ENCODE measurements around the gene MCM3. TPM values are rescaled to one million over a fixed set of nuclear protein-coding genes. Genes with fewer than 3 reads are reported as not detected.

MCM3 gene
- polyA plus RNA-seq, 1 donor from 2014 or later: 8.6 TPM

GRCh38 chr6:52253494-52253893, 31.0 kb downstream of the MCM3 start:
- H3K27me3 ChIP-seq (ENCODE audit: insufficient read depth, low read depth, low read length): no peaks in the 10 kb centered on the region
- H3K9me2 ChIP-seq (ENCODE audit: insufficient read depth, low read length): no peaks in the 10 kb centered on the region
- H2AFZ ChIP-seq (ENCODE audit: low read depth, low read length): no peak overlapping the region
- H3K79me2 ChIP-seq (replicated peaks; ENCODE audit: insufficient read depth, low read length): no peaks in the 10 kb centered on the region
- H3K36me3 ChIP-seq (ENCODE audit: insufficient read depth, low read length): no peaks in the 10 kb centered on the region
- H3K9ac ChIP-seq (ENCODE audit: low read length): no peak overlapping the region
- no peak overlapping the region for H3K4me3 ChIP-seq (ENCODE audit: low read length)
- no peaks in the 10 kb centered on the region for H4K20me1 ChIP-seq (ENCODE audit: insufficient read depth)
- H3K9me3 ChIP-seq (ENCODE audit: low read length): no peaks in the 10 kb centered on the region
- no peak overlapping the region for H3K4me2 ChIP-seq (ENCODE audit: low read length)
- H3K27ac ChIP-seq (ENCODE audit: low read length): no peak overlapping the region
- no peaks in the 10 kb centered on the region for H3F3A ChIP-seq (ENCODE audit: insufficient read depth, low read length, poor library complexity, severe bottlenecking)
- no peak for TF ChIP-seq RAD21 (conservative IDR thresholded peaks at IDR 0.05)
- TF ChIP-seq SMC3 (conservative IDR thresholded peaks at IDR 0.05; ENCODE audit: poor library complexity): no peak
- no peak for TF ChIP-seq REST (IDR thresholded peaks at IDR 0.05; ENCODE audit: borderline replicate concordance)
- TF ChIP-seq POLR2AphosphoS5 (IDR thresholded peaks at IDR 0.05): no peak
- TF ChIP-seq EP300 (conservative IDR thresholded peaks at IDR 0.05; ENCODE audit: poor library complexity, severe bottlenecking): no peak
- TF ChIP-seq EZH2 (IDR thresholded peaks at IDR 0.05; ENCODE audit: borderline replicate concordance, insufficient read depth, low read length, poor library complexity, severe bottlenecking): no peak
- no peak for TF ChIP-seq MXI1 (conservative IDR thresholded peaks at IDR 0.05; ENCODE audit: poor library complexity, severe bottlenecking)
- TF ChIP-seq TAF1 (IDR thresholded peaks at IDR 0.05; ENCODE audit: low read depth): no peak
- TF ChIP-seq CTCF (IDR thresholded peaks at IDR 0.05; ENCODE audit: poor library complexity, severe bottlenecking): no peak

- Histone ChIP-seq H3K4me3 (ENCODE audit: low read length) (no peak overlapping the region), H4K20me1 (ENCODE audit: insufficient read depth) (no peaks in the 10 kb centered on the region), H3K27ac (ENCODE audit: low read length) (no peak overlapping the region), H3K79me2 (replicated peaks; ENCODE audit: insufficient read depth, low read length) (no peaks in the 10 kb centered on the region), H3K4me2 (ENCODE audit: low read length) (no peak overlapping the region), H3F3A (ENCODE audit: insufficient read depth, low read length, poor library complexity, severe bottlenecking) (no peaks in the 10 kb centered on the region), H2AFZ (ENCODE audit: low read depth, low read length) (no peak overlapping the region), H3K9me3 (ENCODE audit: low read length) (no peaks in the 10 kb centered on the region), H3K9ac (ENCODE audit: low read length) (no peak overlapping the region), H3K9me2 (ENCODE audit: insufficient read depth, low read length) (no peaks in the 10 kb centered on the region), H3K36me3 (ENCODE audit: insufficient read depth, low read length) (no peaks in the 10 kb centered on the region), H3K27me3 (ENCODE audit: insufficient read depth, low read depth, low read length) (no peaks in the 10 kb centered on the region)
- no peak for TF ChIP-seq EP300 (conservative IDR thresholded peaks at IDR 0.05; ENCODE audit: poor library complexity, severe bottlenecking)
- no peak for TF ChIP-seq RAD21 (conservative IDR thresholded peaks at IDR 0.05)
- no peak for TF ChIP-seq SMC3 (conservative IDR thresholded peaks at IDR 0.05; ENCODE audit: poor library complexity)
- no peak for TF ChIP-seq POLR2AphosphoS5 (IDR thresholded peaks at IDR 0.05)
- no peak for TF ChIP-seq REST (IDR thresholded peaks at IDR 0.05; ENCODE audit: borderline replicate concordance)
- no peak for TF ChIP-seq TAF1 (IDR thresholded peaks at IDR 0.05; ENCODE audit: low read depth)
- no peak for TF ChIP-seq EZH2 (IDR thresholded peaks at IDR 0.05; ENCODE audit: borderline replicate concordance, insufficient read depth, low read length, poor library complexity, severe bottlenecking)
- no peak for TF ChIP-seq CTCF (IDR thresholded peaks at IDR 0.05; ENCODE audit: poor library complexity, severe bottlenecking)
- TF ChIP-seq MXI1 (conservative IDR thresholded peaks at IDR 0.05; ENCODE audit: poor library complexity, severe bottlenecking): no peak
Measured at GRCh38 chr6:52251113-52251512, 33.4 kb downstream of the MCM3 start.
